CD14-positive monocyte (primary cell): ENCODE results near the gene TCHP. TPM values are rescaled to one million over a fixed set of nuclear protein-coding genes. Genes with fewer than 3 reads are reported as not detected.
A peak's percentile ranks its signal among the peaks of the same experiment; 100 is the strongest.

Experiments
- DNase-seq, 3 donors: peaks; one replicate each; pipeline ENCODE4 v3.0.0-alpha.2; 2011 to 2022
- H2AFZ ChIP-seq: 2 replicates; pipeline ENCODE4 v1.6.0; 2012; ENCODE audit warnings: mild to moderate bottlenecking, low read depth, low read length, inconsistent platforms; ENCODE audit not compliant: insufficient read depth, poor library complexity, severe bottlenecking
- H3K27ac ChIP-seq, 2 donors: 1 replicate in 1 of 2; 2 replicates in 1 of 2; pipeline ENCODE4 v1.5.1; 2012 to 2013; ENCODE audit warnings: low read length in 2 of 2, control low read depth in 1 of 2, inconsistent platforms in 1 of 2, low read depth in 1 of 2, mild to moderate bottlenecking in 1 of 2
- H3K27me3 ChIP-seq, 2 donors: one replicate each; pipeline versions ENCODE4 v1.6.0 to v1.6.1; 2011 to 2013; ENCODE audit warnings: low read length in 2 of 2; ENCODE audit not compliant: control insufficient read depth in 2 of 2, insufficient read depth in 2 of 2
- H3K36me3 ChIP-seq, 2 donors: replicated peaks in 1 of 2; 1 replicate in 1 of 2; 2 replicates in 1 of 2; pipeline versions ENCODE4 v1.5.1 to v1.6.1; 2012 to 2013; ENCODE audit warnings: low read length in 2 of 2, control low read depth in 1 of 2, inconsistent platforms in 1 of 2, mild to moderate bottlenecking in 1 of 2; ENCODE audit not compliant: insufficient read depth in 2 of 2, control insufficient read depth in 1 of 2
- H3K4me1 ChIP-seq, 2 donors: 1 replicate in 1 of 2; 2 replicates in 1 of 2; pipeline versions ENCODE4 v1.5.1 to v1.6.1; 2012 to 2013; ENCODE audit warnings: low read length in 2 of 2, control low read depth in 1 of 2, inconsistent platforms in 1 of 2, mild to moderate bottlenecking in 1 of 2, moderate library complexity in 1 of 2; ENCODE audit not compliant: insufficient read depth in 2 of 2, control insufficient read depth in 1 of 2
- H3K4me2 ChIP-seq: replicated peaks from 2 replicates; pipeline ENCODE3; 2012; ENCODE audit warnings: low read length, moderate library complexity, mild to moderate bottlenecking; ENCODE audit not compliant: poor library complexity, severe bottlenecking; ENCODE audit errors: extremely low read depth
- H3K4me3 ChIP-seq, 3 experiments: fragments of 200-600 bp in 1 of 3; sonication (generic) in 1 of 3; replicated peaks in 1 of 3; 1 replicate in 2 of 3; 2 replicates in 1 of 3; pipeline ENCODE4 v1.5.1; 2011 to 2013; ENCODE audit warnings: low read length in 3 of 3, mild to moderate bottlenecking in 3 of 3, control low read depth in 2 of 3, low read depth in 2 of 3, inconsistent platforms in 1 of 3, moderate library complexity in 1 of 3
- H3K79me2 ChIP-seq: 2 replicates; pipeline ENCODE4 v1.6.0; 2012; ENCODE audit warnings: mild to moderate bottlenecking, control low read depth, inconsistent platforms, low read length, moderate library complexity; ENCODE audit not compliant: insufficient read depth
- H3K9ac ChIP-seq: 2 replicates; pipeline ENCODE4 v1.6.0; 2017; ENCODE audit warnings: low read length, mild to moderate bottlenecking; ENCODE audit not compliant: insufficient read depth, poor library complexity, severe bottlenecking
- H3K9me3 ChIP-seq, 2 donors: replicated peaks in 1 of 2; 1 replicate in 1 of 2; 2 replicates in 1 of 2; pipeline versions ENCODE4 v1.5.1 to v1.6.1; 2012 to 2013; ENCODE audit warnings: low read length in 2 of 2, control low read depth in 1 of 2; ENCODE audit not compliant: control insufficient read depth in 1 of 2, insufficient read depth in 1 of 2
- H4K20me1 ChIP-seq: 2 replicates; pipeline ENCODE4 v1.6.0; 2012; ENCODE audit warnings: mild to moderate bottlenecking, low read length, control low read depth, moderate library complexity; ENCODE audit not compliant: insufficient read depth
- H3K27ac Mint-ChIP-seq, 7 donors: one replicate each; pipeline ENCODE4 v1.8.0; 2020; ENCODE audit warnings: mild to moderate bottlenecking in 7 of 7, mixed read lengths in 7 of 7, moderate library complexity in 6 of 7, inconsistent platforms in 2 of 7
- H3K27me3 Mint-ChIP-seq, 3 donors: one replicate each; pipeline ENCODE4 v1.8.0; 2021 to 2022; ENCODE audit warnings: low read depth in 3 of 3, mild to moderate bottlenecking in 3 of 3, mixed read lengths in 3 of 3, moderate library complexity in 3 of 3, inconsistent platforms in 1 of 3
- H3K36me3 Mint-ChIP-seq, 2 donors: one replicate each; pipeline ENCODE4 v1.8.0; 2020; ENCODE audit warnings: mixed read lengths in 2 of 2, inconsistent platforms in 1 of 2, mild to moderate bottlenecking in 1 of 2
- H3K4me1 Mint-ChIP-seq: one replicate; pipeline ENCODE4 v1.8.0; 2020; ENCODE audit warnings: mild to moderate bottlenecking, mixed read lengths
- H3K4me3 Mint-ChIP-seq, 2 donors: one replicate each; pipeline ENCODE4 v1.8.0; 2020; ENCODE audit warnings: mild to moderate bottlenecking in 2 of 2, mixed read lengths in 2 of 2, moderate library complexity in 1 of 2
- H3K9me3 Mint-ChIP-seq, 7 donors: one replicate each; pipeline ENCODE4 v1.8.0; 2020 to 2022; ENCODE audit warnings: mixed read lengths in 7 of 7, mild to moderate bottlenecking in 6 of 7, moderate library complexity in 6 of 7, inconsistent platforms in 2 of 7
- CTCF ChIP-seq: fragments of 200-600 bp; IDR thresholded peaks from one replicate; pipeline ENCODE4 v1.8.0; 2022; ENCODE audit warnings: antibody characterized with exemption, mild to moderate bottlenecking
- WGBS: methylation state at CpG from one replicate; pipeline ENCODE4 v1.1.5; 2013; ENCODE audit warnings: missing lambda C conversion rate; ENCODE audit not compliant: insufficient coverage; 5-methylcytosine and 5-hydroxymethylcytosine counted together
- intact Hi-C, 2 donors: fragments of 100-400 bp; cut with micrococcal nuclease; formaldehyde crosslinking; loops; one replicate each; pipeline versions ENCODE4 v1.15.0 to v1.15.1; 2023
- polyA plus RNA-seq, 3 donors: library from polyadenylated mRNA; depleted of rRNA in 1 of 3; unstranded in 2 of 3; stranded (reverse) in 1 of 3; fragments of 300-500 nt in 2 of 3; fragments of >200 nt in 1 of 3; fragmentation: Illumina TruSeq in 2 of 3; gene quantifications; 1 replicate in 2 of 3; 2 replicates in 1 of 3; pipeline ENCODE4 v1.2.3, GENCODE V29; 2012 to 2021

Gene TCHP
- polyA plus RNA-seq, 3 donors = 2.6 to 24.5 (median 7.3) TPM

GRCh38 chr12:109910969-109911348 lies 10.9 kb downstream of the TCHP start:
- Histone ChIP-seq H3K4me2 (no peak overlapping the region), H4K20me1 (peaks cover 13% of the 10 kb centered on the region), H3K79me2 (no peaks in the 10 kb centered on the region), H3K9ac (no peak overlapping the region), H3K4me3 (no peak overlapping the region), H3K9me3 (no peaks in the 10 kb centered on the region), H3K4me1 (peaks cover 2 to 4% of the 10 kb centered on the region in 2 donors), H3K27ac (peak overlapping the region in 1 of 2 donors; percentile 0), H3K36me3 (peaks cover 85 to 100% of the 10 kb centered on the region in 2 donors), H3K27me3 (no peaks in the 10 kb centered on the region), H2AFZ (no peak overlapping the region)
- Mint-ChIP-seq H3K27me3 (no peaks in the 10 kb centered on the region), H3K9me3 (no peaks in the 10 kb centered on the region), H3K36me3 (peaks cover 90 to 99% of the 10 kb centered on the region in 2 donors), H3K4me3 (no peak overlapping the region), H3K27ac (peak overlapping the region in 3 of 7 donors; percentile 8 to 42 (median 42)), H3K4me1 (peaks cover 6% of the 10 kb centered on the region)
- peak; percentile 19 for TF ChIP-seq CTCF
- WGBS = 88% methylated on average over 9 of the region's 12 CpGs
- no peak for DNase-seq
- intact Hi-C loops = no loop called here

GRCh38 chr12:109912855-109913321 lies 12.8 kb downstream of the TCHP start:
- no peak overlapping the region for H3K4me2 ChIP-seq
- no peaks in the 10 kb centered on the region for H3K79me2 ChIP-seq
- no peak overlapping the region for H2AFZ ChIP-seq
- Mint-ChIP-seq H3K9me3 (no peaks in the 10 kb centered on the region), H3K4me3 (no peak overlapping the region), H3K4me1 (peaks cover 4% of the 10 kb centered on the region), H3K36me3 (peaks cover 90 to 99% of the 10 kb centered on the region in 2 donors), H3K27me3 (peaks cover 0 to 1% (median 0%) of the 10 kb centered on the region in 3 donors), H3K27ac (peak overlapping the region in 4 of 7 donors; percentile 38 to 52 (median 46))
- no peak overlapping the region for H3K4me3 ChIP-seq
- H3K9me3 ChIP-seq = no peaks in the 10 kb centered on the region
- H3K27me3 ChIP-seq = no peaks in the 10 kb centered on the region
- H3K4me1 ChIP-seq = peaks cover 2 to 3% of the 10 kb centered on the region in 2 donors
- no peak for DNase-seq
- WGBS = 95% methylated on average over 11 of the region's 12 CpGs
- no peak for TF ChIP-seq CTCF
- no peak overlapping the region for H3K27ac ChIP-seq
- peaks cover 85 to 100% of the 10 kb centered on the region in 2 donors for H3K36me3 ChIP-seq
- peaks cover 14% of the 10 kb centered on the region for H4K20me1 ChIP-seq
- intact Hi-C loops = no loop called here
- no peak overlapping the region for H3K9ac ChIP-seq
